Ishikawa (cell line): Measurements from ENCODE around the gene SH3BP2.

Experiments
- CEBPB ChIP-seq: IDR thresholded peaks from 2 replicates; pipeline ENCODE4 v1.6.1; 2012
- CREB1 ChIP-seq: IDR thresholded peaks from 2 replicates; pipeline ENCODE4 v1.6.1; 2012; ENCODE audit warnings: low read depth
- EGR1 ChIP-seq: IDR thresholded peaks from 2 replicates; pipeline ENCODE4 v1.6.1; 2012
- EP300 ChIP-seq: IDR thresholded peaks from 2 replicates; pipeline ENCODE4 v1.6.1; 2012; ENCODE audit warnings: borderline replicate concordance
- FOXM1 ChIP-seq: IDR thresholded peaks from 2 replicates; pipeline ENCODE4 v1.6.1; 2012; ENCODE audit warnings: low read depth, borderline replicate concordance
- RAD21 ChIP-seq: IDR thresholded peaks from 2 replicates; pipeline ENCODE4 v1.6.1; 2012; ENCODE audit warnings: low read depth
- TAF1 ChIP-seq: IDR thresholded peaks from 2 replicates; pipeline ENCODE4 v1.6.1; 2012; ENCODE audit warnings: low read depth, mild to moderate bottlenecking
- TCF12 ChIP-seq: IDR thresholded peaks from 2 replicates; pipeline ENCODE4 v1.6.1; 2012; ENCODE audit warnings: low read depth
- TEAD4 ChIP-seq: IDR thresholded peaks from 2 replicates; pipeline ENCODE4 v1.6.1; 2012
- YY1 ChIP-seq: IDR thresholded peaks from 2 replicates; pipeline ENCODE4 v1.6.1; 2012; ENCODE audit warnings: low read depth
- ZBTB7A ChIP-seq: IDR thresholded peaks from 2 replicates; pipeline ENCODE4 v1.6.1; 2012; ENCODE audit warnings: low read depth
- TF ChIP-seq, protein P1 (sequence below): IDR thresholded peaks from 2 replicates; pipeline ENCODE4 v1.6.1; 2012
- TF ChIP-seq, protein P2 (sequence below): IDR thresholded peaks from 2 replicates; pipeline ENCODE4 v1.6.1; 2012; ENCODE audit warnings: low read depth, mild to moderate bottlenecking
- TF ChIP-seq, protein P3 (sequence below): IDR thresholded peaks from 2 replicates; pipeline ENCODE4 v1.6.1; 2012

Gene SH3BP2

DNA sequence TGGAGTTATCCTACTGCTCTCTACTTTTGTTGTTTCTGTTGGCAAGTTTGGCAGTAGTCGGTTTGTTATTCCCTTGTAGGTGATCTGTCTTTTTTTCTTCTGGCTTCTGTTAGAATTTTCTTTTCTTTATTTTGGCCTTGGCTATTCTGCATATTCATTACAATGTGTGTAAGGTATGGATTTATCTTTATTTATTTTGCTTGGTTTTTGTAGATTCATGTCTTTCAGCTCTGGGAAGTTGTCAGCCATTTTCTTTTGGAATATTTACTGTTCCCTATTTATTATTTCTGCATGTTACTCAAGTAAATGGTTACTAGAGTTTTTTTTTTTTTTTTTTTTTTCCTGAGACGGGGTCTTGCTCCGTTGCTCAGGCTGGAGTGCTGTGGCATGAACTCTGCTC is 63.4 kb downstream of the SH3BP2 start:
- TF ChIP-seq YY1: no peak

DNA sequence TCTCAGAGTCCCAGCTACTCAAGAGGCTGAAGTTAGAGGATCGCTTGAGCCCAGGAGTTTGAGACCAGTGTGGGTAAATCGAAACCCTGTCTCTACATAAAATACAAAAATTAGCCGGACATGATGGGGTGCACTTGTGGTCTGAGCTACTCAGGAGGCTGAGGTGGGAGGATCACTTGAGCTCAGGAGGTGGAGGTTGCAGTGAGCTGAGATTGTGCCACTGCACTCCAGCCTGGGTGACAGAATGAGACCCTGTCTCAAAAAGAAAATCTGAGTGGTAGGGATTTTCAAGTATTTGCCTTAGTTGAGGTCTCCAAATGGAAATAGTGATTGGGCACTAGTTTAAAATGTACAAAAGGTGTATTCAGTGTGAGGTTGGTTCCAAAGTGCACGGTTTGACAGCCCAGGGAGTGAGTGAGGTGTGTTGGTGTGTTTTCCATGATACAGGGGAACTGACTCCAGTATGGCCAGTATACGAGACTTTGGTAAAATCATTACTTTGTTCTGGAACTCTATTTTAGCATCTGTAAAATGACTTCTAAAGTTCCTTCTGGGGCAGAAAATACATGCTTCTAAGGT is 64.6 kb downstream of the SH3BP2 start:
- no peak for TF ChIP-seq EP300
- TF ChIP-seq, protein P1, sequence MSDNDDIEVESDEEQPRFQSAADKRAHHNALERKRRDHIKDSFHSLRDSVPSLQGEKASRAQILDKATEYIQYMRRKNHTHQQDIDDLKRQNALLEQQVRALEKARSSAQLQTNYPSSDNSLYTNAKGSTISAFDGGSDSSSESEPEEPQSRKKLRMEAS: no peak

DNA sequence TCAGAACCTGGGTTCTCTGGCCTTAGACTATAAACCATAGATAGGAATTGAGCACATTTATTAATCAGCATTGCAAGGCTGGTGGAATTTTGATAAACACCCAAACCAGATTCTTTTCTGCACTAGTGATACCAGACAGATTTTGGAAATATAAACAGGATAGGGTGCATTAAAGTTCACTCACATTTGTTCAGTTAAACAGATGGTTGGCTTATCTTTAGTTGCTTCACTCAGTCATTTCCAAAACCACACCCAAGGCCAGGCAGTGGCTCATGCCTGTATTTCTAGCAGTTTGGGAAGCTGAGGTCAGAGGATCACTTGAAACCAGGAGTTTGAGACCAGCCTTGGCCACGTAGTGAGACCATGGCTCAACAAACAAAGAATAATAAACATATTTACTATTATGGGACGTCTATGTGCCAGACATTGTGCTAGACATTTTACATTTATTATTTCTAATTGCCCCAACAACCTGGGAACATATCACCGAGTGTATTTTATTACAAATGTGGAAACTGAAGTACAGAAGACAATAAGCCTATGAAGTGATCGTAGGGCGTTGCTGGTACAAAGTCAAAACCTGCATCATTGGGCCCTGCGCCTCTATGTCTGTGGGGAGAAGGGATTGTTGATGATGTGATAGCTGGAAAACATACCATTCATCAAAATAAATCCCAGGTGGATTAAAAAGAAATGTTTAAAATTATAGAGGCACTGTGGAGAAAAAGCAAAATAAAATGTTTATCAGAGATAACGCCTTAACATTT is 65.7 kb downstream of the SH3BP2 start:
- no peak for TF ChIP-seq TCF12
- no peak for TF ChIP-seq EP300
- TF ChIP-seq TAF1: no peak

DNA sequence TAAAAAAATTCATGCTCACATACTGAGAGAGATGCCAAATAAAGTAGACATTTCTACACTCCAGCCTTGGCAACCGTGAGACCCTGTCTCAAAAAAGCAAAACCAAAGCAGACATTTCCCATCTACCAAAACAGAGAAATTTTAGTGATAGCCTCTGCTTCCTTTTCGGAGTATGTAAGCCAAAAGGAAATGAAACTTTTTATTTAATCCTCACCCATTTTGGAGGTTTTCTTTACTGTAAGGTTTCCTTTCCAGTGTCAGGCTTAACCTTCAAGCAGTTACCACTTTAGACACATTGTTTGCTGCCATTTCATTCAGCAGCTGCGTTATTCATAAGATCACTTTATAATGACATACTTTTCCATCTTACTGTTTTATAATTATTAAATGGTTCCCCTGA is 66.6 kb downstream of the SH3BP2 start:
- TF ChIP-seq EGR1: no peak
- TF ChIP-seq, protein P2, sequence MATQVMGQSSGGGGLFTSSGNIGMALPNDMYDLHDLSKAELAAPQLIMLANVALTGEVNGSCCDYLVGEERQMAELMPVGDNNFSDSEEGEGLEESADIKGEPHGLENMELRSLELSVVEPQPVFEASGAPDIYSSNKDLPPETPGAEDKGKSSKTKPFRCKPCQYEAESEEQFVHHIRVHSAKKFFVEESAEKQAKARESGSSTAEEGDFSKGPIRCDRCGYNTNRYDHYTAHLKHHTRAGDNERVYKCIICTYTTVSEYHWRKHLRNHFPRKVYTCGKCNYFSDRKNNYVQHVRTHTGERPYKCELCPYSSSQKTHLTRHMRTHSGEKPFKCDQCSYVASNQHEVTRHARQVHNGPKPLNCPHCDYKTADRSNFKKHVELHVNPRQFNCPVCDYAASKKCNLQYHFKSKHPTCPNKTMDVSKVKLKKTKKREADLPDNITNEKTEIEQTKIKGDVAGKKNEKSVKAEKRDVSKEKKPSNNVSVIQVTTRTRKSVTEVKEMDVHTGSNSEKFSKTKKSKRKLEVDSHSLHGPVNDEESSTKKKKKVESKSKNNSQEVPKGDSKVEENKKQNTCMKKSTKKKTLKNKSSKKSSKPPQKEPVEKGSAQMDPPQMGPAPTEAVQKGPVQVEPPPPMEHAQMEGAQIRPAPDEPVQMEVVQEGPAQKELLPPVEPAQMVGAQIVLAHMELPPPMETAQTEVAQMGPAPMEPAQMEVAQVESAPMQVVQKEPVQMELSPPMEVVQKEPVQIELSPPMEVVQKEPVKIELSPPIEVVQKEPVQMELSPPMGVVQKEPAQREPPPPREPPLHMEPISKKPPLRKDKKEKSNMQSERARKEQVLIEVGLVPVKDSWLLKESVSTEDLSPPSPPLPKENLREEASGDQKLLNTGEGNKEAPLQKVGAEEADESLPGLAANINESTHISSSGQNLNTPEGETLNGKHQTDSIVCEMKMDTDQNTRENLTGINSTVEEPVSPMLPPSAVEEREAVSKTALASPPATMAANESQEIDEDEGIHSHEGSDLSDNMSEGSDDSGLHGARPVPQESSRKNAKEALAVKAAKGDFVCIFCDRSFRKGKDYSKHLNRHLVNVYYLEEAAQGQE: no peak
- TF ChIP-seq RAD21: no peak
- no peak for TF ChIP-seq TEAD4

DNA sequence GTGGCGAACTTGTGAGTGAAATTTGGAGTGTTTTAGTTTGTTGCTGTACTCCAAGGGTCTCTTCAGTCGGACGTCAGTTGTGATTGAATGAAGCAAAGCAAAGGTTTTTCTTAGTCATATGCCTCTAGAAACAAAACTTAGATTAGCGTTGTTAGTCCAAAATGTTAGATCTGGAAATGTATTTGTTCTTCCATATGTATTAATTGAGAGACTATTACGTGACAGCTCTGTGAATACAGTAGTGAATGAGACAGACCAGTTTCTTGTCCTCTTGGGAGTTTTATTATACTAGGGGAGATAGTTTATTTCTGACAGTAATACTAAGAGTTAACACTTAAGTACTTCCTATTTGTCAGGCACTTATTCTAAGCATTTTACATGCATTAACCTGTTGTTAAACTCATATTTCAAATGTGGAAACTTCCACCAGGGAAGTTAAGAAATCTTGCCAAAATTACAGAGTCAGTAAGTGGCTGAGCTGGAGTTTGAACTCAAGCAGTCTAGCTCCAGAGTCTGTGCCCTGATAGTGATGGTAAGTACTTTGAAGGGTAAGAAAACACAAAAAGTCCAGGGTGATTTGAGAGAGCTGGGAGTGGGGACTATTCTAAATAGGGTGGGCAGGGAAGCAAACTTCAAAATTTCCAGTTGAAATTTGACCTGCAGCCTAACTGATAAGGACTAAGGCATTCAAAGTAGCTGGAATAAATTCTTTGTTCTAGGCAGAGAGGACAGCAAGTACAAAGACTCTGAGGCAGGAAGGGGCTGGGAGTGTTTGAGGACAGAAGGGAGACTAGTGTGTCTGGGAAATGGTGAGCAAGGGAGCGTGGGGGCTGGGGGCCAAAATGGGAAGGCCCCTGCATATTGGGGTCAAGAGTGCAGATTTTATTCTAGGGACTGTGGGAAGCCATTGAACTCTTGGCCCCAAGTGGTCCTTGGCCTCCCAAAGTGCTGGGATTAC is 67.8 kb downstream of the SH3BP2 start:
- no peak for TF ChIP-seq EP300
- TF ChIP-seq EGR1: no peak
- no peak for TF ChIP-seq FOXM1
- TF ChIP-seq, protein P1: no peak
- TF ChIP-seq, protein P2: no peak
- TF ChIP-seq ZBTB7A: no peak
- no peak for TF ChIP-seq TCF12
- no peak for TF ChIP-seq TAF1

DNA sequence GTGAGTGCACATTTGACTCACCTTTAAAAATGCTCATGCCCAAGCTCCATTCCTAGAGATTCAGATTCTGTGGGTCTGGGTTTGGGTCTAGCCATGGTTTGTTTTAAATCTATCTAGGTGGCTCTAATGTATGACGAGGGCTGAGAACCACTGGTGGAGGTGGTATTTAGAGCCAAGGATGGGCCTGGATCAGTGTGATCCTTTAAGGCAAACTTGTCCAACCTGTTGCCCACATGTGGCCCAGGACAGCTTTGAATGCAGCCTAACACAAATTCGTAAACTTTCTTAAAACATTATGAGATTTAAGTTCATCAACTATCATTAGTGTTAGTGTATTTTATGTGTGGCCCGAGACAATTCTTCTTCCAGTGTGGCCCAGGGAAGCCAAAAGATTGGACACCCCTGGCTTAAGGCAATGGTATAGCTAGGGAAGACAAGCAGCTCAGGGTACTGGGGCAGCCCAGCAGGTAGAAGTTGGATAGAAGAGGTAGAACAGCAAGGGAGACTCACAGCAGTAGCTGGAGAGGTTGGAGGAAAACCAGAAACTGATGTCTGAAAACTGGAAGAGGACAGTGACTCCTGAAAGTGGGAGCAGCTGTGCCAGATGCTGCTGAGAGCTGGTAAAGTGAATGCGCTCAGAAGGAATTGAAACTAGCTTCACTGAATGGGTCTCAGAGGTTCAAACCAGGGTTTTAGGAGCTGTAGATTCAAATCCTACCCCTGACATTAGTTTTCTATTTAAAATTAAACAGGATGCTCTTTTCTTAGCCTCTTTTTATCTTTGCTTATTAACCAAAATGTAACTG is 68.9 kb downstream of the SH3BP2 start:
- TF ChIP-seq, protein P1: no peak
- TF ChIP-seq YY1: no peak
- TF ChIP-seq FOXM1: no peak
- no peak for TF ChIP-seq EGR1
- TF ChIP-seq TAF1: no peak
- TF ChIP-seq TEAD4: no peak

DNA sequence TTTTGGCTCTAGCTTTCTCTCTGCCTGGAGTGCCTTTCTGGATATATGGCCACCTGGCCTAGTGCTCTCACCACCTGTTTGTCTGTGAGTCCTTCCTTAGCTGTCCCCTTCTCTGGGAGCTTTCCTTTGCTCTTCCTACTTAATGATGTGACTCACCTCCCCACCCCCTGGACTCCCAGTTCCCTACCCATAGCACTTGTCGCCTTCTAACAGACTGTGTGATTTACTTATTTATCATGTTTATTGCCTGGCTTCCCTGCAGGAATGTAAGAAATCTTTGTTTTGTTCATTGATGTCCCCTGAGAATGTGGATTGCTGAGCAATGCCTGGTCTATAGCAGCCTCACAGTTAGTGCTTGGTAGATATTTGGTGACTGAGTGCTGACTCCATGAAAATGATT is 69.6 kb downstream of the SH3BP2 start:
- no peak for TF ChIP-seq EP300
- no peak for TF ChIP-seq CEBPB
- TF ChIP-seq, protein P2: no peak
- TF ChIP-seq, protein P3, sequence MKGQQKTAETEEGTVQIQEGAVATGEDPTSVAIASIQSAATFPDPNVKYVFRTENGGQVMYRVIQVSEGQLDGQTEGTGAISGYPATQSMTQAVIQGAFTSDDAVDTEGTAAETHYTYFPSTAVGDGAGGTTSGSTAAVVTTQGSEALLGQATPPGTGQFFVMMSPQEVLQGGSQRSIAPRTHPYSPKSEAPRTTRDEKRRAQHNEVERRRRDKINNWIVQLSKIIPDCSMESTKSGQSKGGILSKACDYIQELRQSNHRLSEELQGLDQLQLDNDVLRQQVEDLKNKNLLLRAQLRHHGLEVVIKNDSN: no peak
- no peak for TF ChIP-seq YY1
- TF ChIP-seq CREB1: no peak
- no peak for TF ChIP-seq TAF1
- TF ChIP-seq EGR1: no peak
